Uterus (tissue), 2 donors: ENCODE results near the gene PEMT.

Source experiments
- CTCF ChIP-seq, 4 experiments: fragments of 200-600 bp in 2 of 4; fragments of 450-650 bp in 2 of 4; sonication (generic) in 2 of 4; IDR thresholded peaks; one replicate each; pipeline ENCODE4 v1.5.1; 2016 to 2019; ENCODE audit warnings: antibody characterized with exemption in 4 of 4, mild to moderate bottlenecking in 2 of 4, moderate library complexity in 1 of 4
- POLR2A ChIP-seq, 2 donors: fragments of 450-650 bp; IDR thresholded peaks; one replicate each; pipeline ENCODE4 v1.6.1; 2016; ENCODE audit warnings: antibody characterized with exemption in 2 of 2, mild to moderate bottlenecking in 1 of 2, moderate library complexity in 1 of 2

- TF ChIP-seq CTCF (IDR thresholded peaks at IDR 0.05) = no peak
- no peak for TF ChIP-seq POLR2A (IDR thresholded peaks at IDR 0.05)
Observed at GRCh38 chr17:17546399-17547185, 44.9 kb downstream of the PEMT start.
